Stimulated activated CD4-positive, alpha-beta T cell treated with anti-CD3 and anti-CD28 coated beads, Interleukin-4, amount 100 ng/mL, for 48 hours (primary cell): ENCODE data around the gene MYPN.

Experiments used
- DNase-seq, 2 donors: peaks; one replicate each; pipeline ENCODE4 v3.0.0-alpha.2; 2020; ENCODE audit warnings: low read depth in 2 of 2

Gene MYPN

GRCh38 chr10:68088740-68089139, 20.5 kb upstream of the MYPN start:
- DNase-seq: no peak

GRCh38 chr10:68090586-68090985, 18.7 kb upstream of the MYPN start:
- DNase-seq: no peak

GRCh38 chr10:68092512-68092911, 16.8 kb upstream of the MYPN start:
- DNase-seq: no peak

- DNase-seq: no peak
These were observed 14.1 kb upstream of the MYPN start for GRCh38 chr10:68095153-68095552.

- no peak for DNase-seq
These were observed 12.3 kb upstream of the MYPN start for GRCh38 chr10:68096913-68097516.

GRCh38 chr10:68099736-68100135, 9.6 kb upstream of the MYPN start:
- no peak for DNase-seq

GRCh38 chr10:68101066-68101465, 8.2 kb upstream of the MYPN start:
- DNase-seq: no peak

- DNase-seq: no peak
These were observed 5.9 kb upstream of the MYPN start for GRCh38 chr10:68103261-68103878.

GRCh38 chr10:68103901-68104300, 5.4 kb upstream of the MYPN start:
- DNase-seq: no peak

- DNase-seq: no peak
These were observed 3.5 kb upstream of the MYPN start for GRCh38 chr10:68105820-68106219.

- no peak for DNase-seq
These were observed 2.6 kb upstream of the MYPN start for GRCh38 chr10:68106656-68107055.

- DNase-seq: no peak
These were observed 1.6 kb upstream of the MYPN start for GRCh38 chr10:68107651-68108050.

GRCh38 chr10:68108051-68108450, 1.2 kb upstream of the MYPN start:
- no peak for DNase-seq

GRCh38 chr10:68108653-68109052, 635 bp upstream of the MYPN start:
- DNase-seq: no peak

GRCh38 chr10:68110027-68110426, 739 bp downstream of the MYPN start:
- no peak for DNase-seq

- DNase-seq: no peak
These were observed 2.3 kb downstream of the MYPN start for GRCh38 chr10:68111584-68111983.

- no peak for DNase-seq
These were observed 3.5 kb downstream of the MYPN start for GRCh38 chr10:68112837-68113236.

- DNase-seq: no peak
These were observed 9.4 kb downstream of the MYPN start for GRCh38 chr10:68118657-68119056.

- no peak for DNase-seq
These were observed 11.9 kb downstream of the MYPN start for GRCh38 chr10:68121020-68121743.

- DNase-seq: no peak
These were observed 12.6 kb downstream of the MYPN start for GRCh38 chr10:68121852-68122251.

GRCh38 chr10:68124718-68125117, 15.4 kb downstream of the MYPN start:
- DNase-seq: no peak

- no peak for DNase-seq
These were observed 16.5 kb downstream of the MYPN start for GRCh38 chr10:68125772-68126171.

GRCh38 chr10:68128015-68128414, 18.7 kb downstream of the MYPN start:
- no peak for DNase-seq
